B cell (primary cell): ENCODE results near the gene ST8SIA5. TPM values are rescaled to one million over a fixed set of nuclear protein-coding genes. Genes with fewer than 3 reads are reported as not detected.

ENCODE experiments used
- ATAC-seq: fragments of 200-7000 bp; cut with Tn5 transposase; one replicate; pipeline ENCODE4 v1.10.0; 2021; ENCODE audit warnings: low read depth, mild to moderate bottlenecking, moderate number of reproducible peaks, moderate library complexity
- CTCF ChIA-PET: fragments of 350-600 bp; sonication (Branson Sonifier 250); formaldehyde crosslinking; loops from one replicate; lab custom pipeline; 2021; ENCODE audit warnings: antibody characterized with exemption, inconsistent platforms; lab: Charles Lee
- POLR2A ChIA-PET: fragments of 350-600 bp; sonication (Branson Sonifier 250); formaldehyde crosslinking; loops from one replicate; lab custom pipeline; 2021; ENCODE audit warnings: antibody characterized with exemption; lab: Charles Lee
- DNase-seq: peaks from one replicate; pipeline ENCODE4 v3.0.0; 2013
- H2AFZ ChIP-seq: 2 replicates; pipeline ENCODE4 v1.6.1; 2012; ENCODE audit warnings: mild to moderate bottlenecking, low read depth, low read length; ENCODE audit not compliant: insufficient read depth, poor library complexity, severe bottlenecking
- H3K27ac ChIP-seq, 2 donors: 1 replicate in 1 of 2; 2 replicates in 1 of 2; pipeline ENCODE4 v1.5.1; 2012 to 2013; ENCODE audit warnings: low read length in 2 of 2, mild to moderate bottlenecking in 2 of 2, moderate library complexity in 1 of 2
- H3K27me3 ChIP-seq, 4 experiments: fragments of 200-600 bp in 1 of 4; sonication (generic) in 1 of 4; replicated peaks in 1 of 4; 1 replicate in 2 of 4; 2 replicates in 2 of 4; pipeline versions ENCODE4 v1.6.1 to v1.7.0; 2013 to 2016; ENCODE audit warnings: low read length in 3 of 4, mild to moderate bottlenecking in 2 of 4, mixed read lengths in 1 of 4, moderate library complexity in 1 of 4; ENCODE audit not compliant: insufficient read depth in 4 of 4, control insufficient read depth in 3 of 4; ENCODE audit errors: control extremely low read depth in 1 of 4
- H3K36me3 ChIP-seq, 2 experiments: replicated peaks in 1 of 2; 1 replicate in 1 of 2; 2 replicates in 1 of 2; pipeline versions ENCODE4 v1.6.1 to v1.7.1; 2013; ENCODE audit warnings: low read length in 1 of 2; ENCODE audit not compliant: insufficient read depth in 2 of 2, control insufficient read depth in 1 of 2; ENCODE audit errors: control extremely low read depth in 1 of 2, extremely low read depth in 1 of 2
- H3K4me1 ChIP-seq, 2 donors: fragments of 200-600 bp in 1 of 2; sonication (generic) in 1 of 2; 1 replicate in 1 of 2; 2 replicates in 1 of 2; pipeline versions ENCODE4 v1.5.1 to v1.6.1; 2013 to 2017; ENCODE audit warnings: low read length in 2 of 2; ENCODE audit not compliant: control insufficient read depth in 2 of 2, insufficient read depth in 2 of 2
- H3K4me2 ChIP-seq: replicated peaks from 2 replicates; pipeline ENCODE3; 2012; ENCODE audit warnings: mild to moderate bottlenecking, low read depth, low read length; ENCODE audit not compliant: poor library complexity, severe bottlenecking
- H3K4me3 ChIP-seq, 5 experiments: fragments of 200-600 bp in 1 of 5; sonication (generic) in 1 of 5; 1 replicate in 3 of 5; 2 replicates in 2 of 5; pipeline versions ENCODE4 v1.5.1 to v1.7.0; 2011 to 2016; ENCODE audit warnings: low read length in 4 of 5, mild to moderate bottlenecking in 4 of 5, low read depth in 2 of 5, control low read depth in 1 of 5, moderate library complexity in 1 of 5; ENCODE audit not compliant: insufficient read depth in 1 of 5; ENCODE audit errors: control extremely low read depth in 1 of 5, extremely low read depth in 1 of 5
- H3K79me2 ChIP-seq: fragments of 200-600 bp; sonication (generic); one replicate; pipeline ENCODE4 v1.6.0; 2016; ENCODE audit warnings: low read length; ENCODE audit not compliant: control insufficient read depth, insufficient read depth
- H3K9ac ChIP-seq: fragments of 200-600 bp; sonication (generic); 2 replicates; pipeline ENCODE4 v1.6.1; 2017; ENCODE audit warnings: mild to moderate bottlenecking, low read length, moderate library complexity
- H3K9me3 ChIP-seq, 3 donors: one replicate each; pipeline versions ENCODE4 v1.6.1 to v1.7.1; 2013; ENCODE audit warnings: low read length in 2 of 3; ENCODE audit not compliant: control insufficient read depth in 2 of 3, insufficient read depth in 1 of 3; ENCODE audit errors: control extremely low read depth in 1 of 3
- H4K20me1 ChIP-seq: 2 replicates; pipeline ENCODE4 v1.6.0; 2012; ENCODE audit warnings: mild to moderate bottlenecking, low read length; ENCODE audit not compliant: insufficient read depth, control insufficient read depth, poor library complexity, severe bottlenecking
- H3K27ac Mint-ChIP-seq: one replicate; pipeline ENCODE4 v1.8.0; 2021; ENCODE audit warnings: mixed read lengths
- H3K27me3 Mint-ChIP-seq: one replicate; pipeline ENCODE4 v1.8.0; 2021; ENCODE audit warnings: mixed read lengths
- H3K4me1 Mint-ChIP-seq: one replicate; pipeline ENCODE4 v1.8.0; 2021; ENCODE audit warnings: mixed read lengths
- H3K4me3 Mint-ChIP-seq: one replicate; pipeline ENCODE4 v1.8.0; 2021; ENCODE audit warnings: mixed read lengths
- H3K9me3 Mint-ChIP-seq: one replicate; pipeline ENCODE4 v1.8.0; 2022; ENCODE audit warnings: mixed read lengths; ENCODE audit not compliant: insufficient read depth
- EZH2 ChIP-seq: IDR thresholded peaks from 2 replicates; pipeline ENCODE4 v1.6.1; 2012; ENCODE audit warnings: borderline replicate concordance, low read depth, mild to moderate bottlenecking, moderate library complexity, low read length; ENCODE audit not compliant: insufficient read depth, poor library complexity, severe bottlenecking
- WGBS: methylation state at CpG from one replicate; pipeline ENCODE4 v1.1.5; 2013; ENCODE audit warnings: missing lambda C conversion rate; ENCODE audit not compliant: insufficient coverage; 5-methylcytosine and 5-hydroxymethylcytosine counted together
- intact Hi-C: fragments of 100-400 bp; cut with micrococcal nuclease; formaldehyde crosslinking; loops from one replicate; pipeline ENCODE4 v1.10.0; 2022
- polyA plus RNA-seq: library from polyadenylated mRNA; depleted of rRNA; stranded (reverse); fragments of >200 nt; gene quantifications from 2 replicates; pipeline ENCODE4 v1.2.3, GENCODE V29; 2012
- total RNA-seq, 2 donors: library from RNA; stranded (reverse); fragments of 120-200 nt in 1 of 2; gene quantifications; 1 replicate in 1 of 2; 2 replicates in 1 of 2; pipeline versions ENCODE4 v1.2.3 to v1.2.4, GENCODE V29; 2013 to 2022
- TF ChIP-seq, protein P1 (sequence below): fragments of 200-600 bp; IDR thresholded peaks from one replicate; pipeline ENCODE4 v1.8.0; 2022; ENCODE audit warnings: antibody characterized with exemption, mild to moderate bottlenecking

The ST8SIA5 gene
- total and polyA plus RNA-seq, 2 donors (not counting 1 experiment from before 2014, with no cell fraction given) = not detected

DNA sequence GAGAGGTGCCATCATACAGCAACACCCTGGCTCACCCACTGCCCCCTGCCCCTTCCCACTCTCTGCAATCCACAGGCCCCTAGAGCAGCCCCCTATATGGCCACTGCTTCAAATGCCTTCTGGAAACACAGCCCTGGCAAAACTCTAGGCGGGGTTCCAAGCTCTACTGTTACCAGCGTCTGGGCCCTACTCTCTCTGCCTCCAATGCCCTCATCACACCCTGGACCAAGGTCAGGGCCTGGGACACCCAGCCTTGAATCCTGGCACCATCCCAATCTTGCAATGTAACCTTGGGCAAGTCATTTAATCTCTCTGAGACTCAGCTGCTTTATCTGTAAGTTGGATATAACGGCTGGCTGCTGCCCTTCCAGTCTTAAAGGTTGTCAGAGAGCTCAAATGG is 60.6 kb downstream of the ST8SIA5 start:
- ATAC-seq = no peak
- ChIA-PET CTCF (interaction anchor here (0.6 kb wide), 1 partner anchor 120 kb away, joined by 3 read pairs; no protein-coding TSS in a partner anchor), POLR2A (no interaction called here)
- Histone ChIP-seq H3K36me3 (no peaks in the 10 kb centered on the region), H3K9ac (no peak overlapping the region), H3K4me2 (no peak overlapping the region), H3K79me2 (no peaks in the 10 kb centered on the region), H3K27me3 (peaks cover 0 to 3% (median 0%) of the 10 kb centered on the region in 4 experiments), H2AFZ (no peak overlapping the region), H3K4me1 (no peaks in the 10 kb centered on the region), H3K27ac (no peak overlapping the region), H3K9me3 (no peaks in the 10 kb centered on the region), H4K20me1 (no peaks in the 10 kb centered on the region), H3K4me3 (no peak overlapping the region)
- no peak for DNase-seq
- intact Hi-C loops = no loop called here
- Mint-ChIP-seq H3K27me3 (no peaks in the 10 kb centered on the region), H3K27ac (no peak overlapping the region), H3K9me3 (peaks cover 2% of the 10 kb centered on the region), H3K4me3 (no peak overlapping the region), H3K4me1 (no peaks in the 10 kb centered on the region)
- WGBS = 91% methylated on average over 2 of the region's 3 CpGs
- TF ChIP-seq, protein P1, sequence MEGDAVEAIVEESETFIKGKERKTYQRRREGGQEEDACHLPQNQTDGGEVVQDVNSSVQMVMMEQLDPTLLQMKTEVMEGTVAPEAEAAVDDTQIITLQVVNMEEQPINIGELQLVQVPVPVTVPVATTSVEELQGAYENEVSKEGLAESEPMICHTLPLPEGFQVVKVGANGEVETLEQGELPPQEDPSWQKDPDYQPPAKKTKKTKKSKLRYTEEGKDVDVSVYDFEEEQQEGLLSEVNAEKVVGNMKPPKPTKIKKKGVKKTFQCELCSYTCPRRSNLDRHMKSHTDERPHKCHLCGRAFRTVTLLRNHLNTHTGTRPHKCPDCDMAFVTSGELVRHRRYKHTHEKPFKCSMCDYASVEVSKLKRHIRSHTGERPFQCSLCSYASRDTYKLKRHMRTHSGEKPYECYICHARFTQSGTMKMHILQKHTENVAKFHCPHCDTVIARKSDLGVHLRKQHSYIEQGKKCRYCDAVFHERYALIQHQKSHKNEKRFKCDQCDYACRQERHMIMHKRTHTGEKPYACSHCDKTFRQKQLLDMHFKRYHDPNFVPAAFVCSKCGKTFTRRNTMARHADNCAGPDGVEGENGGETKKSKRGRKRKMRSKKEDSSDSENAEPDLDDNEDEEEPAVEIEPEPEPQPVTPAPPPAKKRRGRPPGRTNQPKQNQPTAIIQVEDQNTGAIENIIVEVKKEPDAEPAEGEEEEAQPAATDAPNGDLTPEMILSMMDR = no peak
- TF ChIP-seq EZH2 = no peak

DNA sequence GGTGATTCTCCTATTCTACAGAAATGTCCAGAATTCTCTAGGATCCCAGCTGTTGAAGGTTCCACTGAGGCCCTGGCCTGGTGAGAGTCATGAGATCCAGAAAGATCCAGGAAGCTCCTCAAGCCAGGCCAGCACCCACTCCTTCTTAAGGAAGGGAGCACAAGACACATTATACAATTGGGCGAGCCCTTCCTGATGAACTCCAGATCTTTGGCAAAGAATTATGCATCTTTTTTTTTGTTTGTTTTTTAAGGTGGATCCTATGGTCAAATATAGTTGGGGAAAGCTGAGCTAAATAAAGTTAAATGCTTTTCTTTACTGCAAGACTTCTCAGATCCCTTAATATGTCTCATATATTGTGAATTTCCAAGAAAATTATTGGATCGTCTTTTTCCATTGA is 62.9 kb downstream of the ST8SIA5 start:
- DNase-seq (no peak), ATAC-seq (no peak)
- H3K27me3 ChIP-seq = peaks cover 0 to 3% (median 0%) of the 10 kb centered on the region in 4 experiments
- no peak overlapping the region for H3K27ac Mint-ChIP-seq
- H2AFZ ChIP-seq = no peak overlapping the region
- no peaks in the 10 kb centered on the region for H4K20me1 ChIP-seq
- no peaks in the 10 kb centered on the region for H3K9me3 ChIP-seq
- no peaks in the 10 kb centered on the region for H3K4me1 Mint-ChIP-seq
- ChIA-PET CTCF (no interaction called here), POLR2A (no interaction called here)
- H3K27ac ChIP-seq = no peak overlapping the region
- H3K4me3 Mint-ChIP-seq = no peak overlapping the region
- H3K9me3 Mint-ChIP-seq = peaks cover 2% of the 10 kb centered on the region
- no peaks in the 10 kb centered on the region for H3K4me1 ChIP-seq
- H3K79me2 ChIP-seq = no peaks in the 10 kb centered on the region
- TF ChIP-seq EZH2 = no peak
- TF ChIP-seq, protein P1 = no peak
- intact Hi-C loops = no loop called here
- H3K27me3 Mint-ChIP-seq = no peaks in the 10 kb centered on the region
- no peaks in the 10 kb centered on the region for H3K36me3 ChIP-seq
- no peak overlapping the region for H3K9ac ChIP-seq
- no CpG with 5 or more reads among the region's 2 CpGs for WGBS
- H3K4me2 ChIP-seq = no peak overlapping the region
- H3K4me3 ChIP-seq = no peak overlapping the region
